ENCODE measurements around the gene POU2F3.

Gene POU2F3

DNA sequence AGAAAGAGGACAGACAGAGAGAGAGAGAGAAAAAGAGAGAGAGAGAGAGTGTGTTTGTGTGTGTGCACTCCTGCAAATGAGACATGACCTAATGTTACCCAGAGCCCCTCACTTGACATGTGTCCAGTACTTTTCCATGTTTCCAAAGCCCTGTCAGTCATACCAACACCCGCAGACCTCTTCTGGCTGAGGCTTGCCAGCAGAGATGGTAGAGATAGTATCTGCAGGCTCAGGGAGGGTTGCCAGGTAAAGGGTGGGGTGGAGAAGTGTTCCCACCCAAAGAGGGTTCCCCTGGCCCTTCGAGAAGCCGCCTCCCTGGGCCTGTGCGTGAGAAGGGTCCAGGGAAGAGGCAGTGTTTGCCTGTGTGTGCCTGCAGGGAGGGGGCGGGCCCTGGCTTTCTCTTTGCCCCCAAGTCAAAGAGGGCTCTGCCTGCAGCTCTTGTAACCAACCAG lies 40.7 kb downstream of the POU2F3 start:
- no peak for DNase-seq

DNA sequence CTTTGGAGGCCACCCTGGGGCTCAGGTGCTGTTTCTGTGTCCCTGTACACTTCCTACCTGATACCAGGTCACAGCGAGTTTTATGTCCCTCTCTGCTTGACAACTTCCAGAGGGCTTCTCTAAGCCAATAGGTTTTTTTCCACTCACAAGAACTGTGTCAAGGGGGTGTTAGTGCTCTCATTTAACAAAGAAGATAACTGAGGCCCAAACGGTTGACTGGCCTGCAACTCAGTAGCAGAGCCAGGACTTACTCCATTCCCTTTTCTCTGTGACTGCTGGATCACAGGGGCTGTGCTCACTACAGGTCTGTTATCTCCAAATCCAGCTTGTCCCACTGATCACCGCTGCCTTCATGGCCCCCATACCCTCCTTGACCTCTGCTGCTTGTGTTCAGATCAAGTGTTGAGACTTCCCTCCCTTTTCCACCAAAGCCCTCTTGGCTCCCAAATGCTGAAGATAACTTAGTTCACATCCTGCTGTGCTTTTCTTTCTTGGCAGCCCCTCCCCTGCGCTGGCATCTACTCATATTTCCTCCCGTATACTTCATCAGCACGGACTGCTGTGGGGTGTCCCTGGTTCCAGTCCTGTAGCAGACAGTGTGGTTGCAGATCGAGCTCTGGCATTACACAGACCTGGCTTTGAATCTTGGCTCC lies 41.3 kb downstream of the POU2F3 start:
- no peak for DNase-seq

DNA sequence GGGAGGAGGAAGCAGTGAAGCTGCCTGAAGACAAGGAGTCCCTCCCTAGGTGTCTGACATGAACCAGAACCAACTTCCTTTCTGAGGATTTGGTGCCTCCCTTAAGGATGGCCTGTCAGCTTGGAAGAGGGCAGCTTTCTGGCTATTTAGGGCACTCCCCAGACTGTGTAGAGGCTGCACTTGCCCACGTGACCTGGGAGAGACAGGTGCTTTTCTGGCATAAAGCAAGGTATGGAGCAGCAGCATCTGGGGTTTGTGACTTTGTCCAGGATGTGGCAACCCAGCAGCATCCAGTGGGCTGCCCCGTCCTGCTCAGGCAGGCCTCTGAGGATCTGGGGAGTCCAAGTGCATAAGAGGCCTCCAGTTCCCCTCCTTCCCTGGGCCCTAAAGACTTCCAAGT lies 43.2 kb downstream of the POU2F3 start:
- no peak for DNase-seq

DNA sequence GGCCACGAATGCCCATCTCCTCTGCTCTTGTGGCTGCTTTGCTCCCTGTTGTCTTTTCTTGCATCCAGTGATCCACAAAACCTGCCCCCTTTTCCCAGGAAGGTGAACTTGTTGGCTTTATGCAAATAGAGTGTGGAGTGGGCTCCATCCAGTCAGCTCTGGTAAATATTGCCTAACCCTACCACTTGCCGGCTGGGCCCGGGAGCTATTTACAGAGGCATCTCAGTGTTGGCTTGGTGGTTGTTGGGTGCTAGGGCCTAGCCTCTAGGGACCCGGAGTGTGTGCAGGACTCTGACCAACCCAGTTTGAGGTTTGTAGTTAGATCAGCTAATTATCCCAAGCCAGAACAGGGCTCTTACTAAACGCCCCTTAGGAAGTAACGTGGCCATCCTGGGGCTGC lies 44.3 kb downstream of the POU2F3 start:
- no peak for DNase-seq

DNA sequence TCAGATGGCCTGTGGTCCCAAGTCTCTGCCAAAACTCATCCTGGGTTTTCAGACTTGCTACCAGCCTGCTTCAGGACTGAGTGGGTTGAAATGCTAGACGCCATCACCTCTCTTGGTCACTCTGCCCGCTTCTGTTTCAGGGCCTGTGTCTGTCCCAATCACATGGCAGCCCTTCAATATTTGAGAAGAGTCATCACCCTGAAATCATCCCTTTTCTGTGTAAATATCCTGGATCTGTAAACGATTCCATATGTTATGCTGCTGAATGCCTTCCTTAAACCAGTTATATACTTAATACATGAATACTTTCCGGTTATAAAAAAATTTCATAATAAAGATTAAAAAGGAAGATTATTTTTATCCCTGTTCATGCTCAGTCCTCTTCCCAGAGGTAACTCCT lies 45.3 kb downstream of the POU2F3 start:
- no peak for DNase-seq

DNA sequence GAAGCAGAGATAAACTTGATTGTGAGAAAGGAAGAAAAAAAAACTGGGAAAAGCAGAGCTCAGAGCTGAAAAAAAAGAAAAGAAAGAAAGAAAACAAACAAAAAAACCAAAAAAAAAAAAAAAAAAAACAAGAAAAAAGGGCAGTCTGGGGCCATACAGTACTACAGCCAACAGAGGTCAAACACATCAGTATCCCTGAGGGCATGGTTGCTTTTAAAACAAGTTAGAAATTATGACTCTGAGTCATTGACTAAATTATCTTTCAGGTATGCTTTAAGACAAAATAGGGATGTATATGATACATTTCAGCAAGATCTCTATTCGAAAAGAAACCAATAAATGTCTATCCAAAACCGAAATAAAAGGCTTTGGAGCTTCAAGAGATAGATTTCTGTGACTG lies 48.1 kb downstream of the POU2F3 start:
- DNase-seq = no peak

DNA sequence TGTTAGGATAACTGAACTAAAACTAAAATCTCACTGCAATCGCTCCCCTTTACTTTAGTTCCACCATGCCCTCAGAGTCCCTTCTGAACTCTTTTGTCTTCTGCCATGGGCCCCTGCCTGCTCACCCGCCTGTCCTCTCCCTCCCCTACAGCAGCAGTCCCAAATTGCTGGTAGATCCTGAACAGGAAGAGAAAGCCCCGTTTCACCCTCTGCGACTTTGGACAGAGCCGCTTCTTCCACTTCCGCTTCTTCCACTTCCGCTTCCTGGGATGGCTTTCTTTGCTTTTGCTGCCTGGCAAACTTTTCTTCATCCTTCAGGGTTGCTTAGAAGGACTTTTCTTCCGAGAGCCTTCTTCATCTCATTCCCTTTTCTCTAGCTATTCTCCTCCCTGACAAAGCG lies 49.5 kb downstream of the POU2F3 start:
- no peak for DNase-seq

DNA sequence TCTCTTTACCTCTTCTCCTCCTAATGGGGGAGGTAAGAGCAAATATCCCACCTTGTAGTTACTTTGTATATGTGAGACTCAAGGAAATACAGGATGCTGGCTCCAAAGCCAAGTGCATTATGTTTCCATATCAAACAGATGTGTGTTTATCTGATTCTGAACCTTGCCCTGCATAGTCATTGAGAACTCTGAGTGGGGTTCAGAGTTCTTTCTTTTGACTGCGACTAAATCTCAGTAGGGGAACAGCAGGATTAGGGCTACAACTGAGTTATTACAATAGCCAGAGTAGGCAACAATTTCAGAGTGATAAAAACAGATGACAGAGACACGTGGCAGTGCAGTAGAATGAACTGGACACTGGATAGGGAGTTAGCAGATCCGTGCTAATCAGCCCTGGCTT lies 51.0 kb downstream of the POU2F3 start:
- DNase-seq = no peak

DNA sequence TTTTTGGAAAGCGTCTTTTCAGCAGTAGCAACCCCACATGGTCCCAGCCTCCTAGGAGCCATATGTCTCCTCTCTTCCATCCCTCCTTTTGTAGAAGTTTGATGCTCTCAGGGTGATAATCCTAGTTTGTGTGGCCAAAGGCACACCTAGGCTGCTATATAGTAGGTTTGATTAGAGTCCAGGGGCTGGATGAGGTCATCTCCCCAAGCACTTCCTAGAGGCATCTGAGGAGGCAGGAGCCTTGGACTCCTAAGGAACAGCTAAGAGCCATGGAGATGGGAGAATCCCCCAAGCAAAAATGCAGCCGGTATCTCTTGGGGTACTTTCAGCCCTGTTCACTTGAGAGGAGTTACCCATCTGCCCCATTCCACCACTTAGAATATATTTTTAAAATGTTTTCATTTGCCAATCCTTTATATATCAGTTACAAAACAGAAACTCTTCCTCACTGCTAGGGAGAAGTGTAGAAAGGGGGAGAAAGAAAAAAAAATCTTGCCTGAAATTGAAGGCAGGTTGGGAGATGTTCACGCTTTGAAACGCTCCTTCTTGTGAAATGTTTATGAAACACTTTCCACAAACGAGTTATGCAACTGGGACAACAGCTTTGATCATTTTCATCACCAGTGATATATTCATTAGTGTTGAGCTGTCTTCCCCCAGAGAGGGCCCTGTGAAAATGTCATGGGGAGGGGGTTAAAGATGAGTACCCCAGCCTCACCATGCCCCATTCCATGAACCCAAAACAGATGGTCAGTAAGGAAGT lies 53.3 kb downstream of the POU2F3 start:
- no peak for DNase-seq

DNA sequence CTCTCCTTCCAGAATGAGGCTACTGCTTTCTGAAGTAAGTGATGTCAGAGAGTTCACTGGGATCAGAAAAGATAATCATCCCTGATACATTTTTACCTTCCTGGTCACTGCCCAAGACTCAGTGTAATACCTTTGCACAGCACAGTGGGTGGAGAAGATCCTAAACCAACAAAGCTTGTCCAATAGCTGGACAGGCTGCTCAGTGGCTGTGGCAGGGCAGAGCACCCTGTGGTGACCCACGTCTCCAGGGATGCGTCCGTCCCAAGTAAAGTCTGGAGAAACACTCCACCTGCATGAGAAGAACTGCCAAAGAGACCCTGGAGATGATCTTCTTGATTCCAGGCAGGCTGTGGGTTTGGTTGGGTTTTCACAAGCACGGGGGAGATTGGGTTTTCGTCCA lies 54.2 kb downstream of the POU2F3 start:
- no peak for DNase-seq

DNA sequence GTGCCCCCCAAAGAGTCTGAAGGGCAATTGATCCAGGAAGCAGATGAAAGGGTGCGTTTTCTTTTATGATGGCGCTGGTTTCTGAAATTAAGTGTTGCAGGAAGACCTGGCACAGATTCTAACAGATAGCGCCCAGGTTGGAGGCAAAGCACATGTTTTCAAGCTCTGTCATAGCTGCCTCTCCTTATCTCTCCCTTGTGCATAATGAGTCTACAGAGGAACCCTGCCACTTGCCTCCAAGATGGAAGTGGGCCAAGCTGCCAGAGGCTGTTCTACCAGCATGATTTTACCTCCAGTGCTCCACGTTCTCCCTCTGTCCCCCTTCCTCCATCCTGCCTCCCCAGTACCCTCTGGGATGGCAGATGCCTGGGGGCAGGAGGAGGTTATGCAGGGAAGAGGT lies 55.2 kb downstream of the POU2F3 start:
- DNase-seq = no peak

DNA sequence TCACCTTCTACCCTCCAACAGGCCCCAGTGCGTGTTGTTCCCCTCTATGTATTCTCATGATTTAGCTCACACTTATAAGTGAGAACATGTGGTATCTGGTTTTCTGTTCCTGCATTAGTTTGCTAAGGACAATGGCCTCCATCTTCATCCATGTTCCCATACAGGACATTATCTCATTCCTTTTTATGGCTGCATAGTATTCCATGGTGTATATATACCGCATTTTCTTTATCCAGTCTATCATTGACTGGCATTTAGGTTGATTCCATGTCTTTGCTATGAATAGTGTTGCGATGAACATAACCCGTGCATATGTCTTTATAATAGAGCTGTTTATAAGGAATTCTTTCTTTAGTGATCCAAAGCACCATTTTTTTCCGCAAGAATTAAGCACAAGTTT lies 56.6 kb downstream of the POU2F3 start:
- no peak for DNase-seq

DNA sequence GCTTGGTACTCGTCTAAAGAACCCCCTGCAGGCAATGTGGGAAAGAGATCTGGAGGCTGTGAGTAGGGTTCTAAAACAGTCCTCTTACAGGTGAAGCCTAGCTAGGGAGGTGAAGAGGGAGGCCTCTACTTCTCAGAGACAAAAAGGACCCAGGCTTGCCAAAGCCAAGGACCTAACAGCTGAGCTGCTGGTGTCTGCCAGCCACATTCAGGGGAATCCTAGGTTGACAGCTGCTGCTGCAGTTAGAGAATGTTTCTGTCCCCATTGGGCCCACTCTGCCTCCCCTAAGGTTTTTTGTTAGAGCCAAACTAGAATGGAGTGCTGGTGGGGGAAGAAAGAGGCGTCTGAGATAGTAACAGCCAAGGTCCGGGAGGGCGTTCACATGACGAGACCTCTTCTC lies 58.5 kb downstream of the POU2F3 start:
- no peak for DNase-seq

DNA sequence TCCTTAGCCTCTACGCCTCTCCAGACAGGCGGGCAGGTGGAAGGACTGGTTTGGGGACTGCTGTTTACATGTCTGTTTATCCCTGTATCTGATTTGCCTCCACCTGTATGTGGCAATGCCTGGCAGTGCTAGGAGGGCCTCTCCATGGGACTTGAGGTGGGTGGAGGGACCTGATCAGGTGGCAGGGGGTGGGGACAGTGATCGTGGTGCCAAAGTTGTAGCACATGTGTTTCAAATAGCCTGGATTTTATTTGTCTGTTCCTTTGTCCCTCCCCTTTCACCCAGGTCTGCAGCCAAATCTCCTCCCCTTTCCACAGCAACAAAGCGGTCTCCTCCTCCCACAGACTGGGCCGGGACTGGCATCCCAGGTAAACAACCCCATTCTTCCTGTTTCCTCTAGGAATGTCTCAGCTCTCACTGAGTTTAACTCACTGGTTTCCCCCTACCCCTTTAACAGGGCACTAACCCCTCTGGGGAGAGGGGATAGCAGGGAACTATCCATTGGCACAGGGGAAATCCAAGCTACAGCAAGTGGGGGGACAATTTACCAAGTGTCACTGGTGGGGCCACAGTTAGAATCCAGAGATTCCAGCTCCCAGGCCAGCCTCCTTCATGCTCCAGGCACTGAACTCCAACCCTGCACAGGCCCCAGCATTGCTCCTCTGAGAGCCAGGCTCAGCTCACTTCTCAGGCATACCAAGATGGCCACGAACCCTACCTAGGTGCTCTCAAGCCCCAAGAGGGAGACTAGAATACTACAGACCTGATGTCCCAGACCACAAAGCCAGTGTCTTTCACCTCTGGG lies 62.3 kb downstream of the POU2F3 start:
- DNase-seq = no peak

DNA sequence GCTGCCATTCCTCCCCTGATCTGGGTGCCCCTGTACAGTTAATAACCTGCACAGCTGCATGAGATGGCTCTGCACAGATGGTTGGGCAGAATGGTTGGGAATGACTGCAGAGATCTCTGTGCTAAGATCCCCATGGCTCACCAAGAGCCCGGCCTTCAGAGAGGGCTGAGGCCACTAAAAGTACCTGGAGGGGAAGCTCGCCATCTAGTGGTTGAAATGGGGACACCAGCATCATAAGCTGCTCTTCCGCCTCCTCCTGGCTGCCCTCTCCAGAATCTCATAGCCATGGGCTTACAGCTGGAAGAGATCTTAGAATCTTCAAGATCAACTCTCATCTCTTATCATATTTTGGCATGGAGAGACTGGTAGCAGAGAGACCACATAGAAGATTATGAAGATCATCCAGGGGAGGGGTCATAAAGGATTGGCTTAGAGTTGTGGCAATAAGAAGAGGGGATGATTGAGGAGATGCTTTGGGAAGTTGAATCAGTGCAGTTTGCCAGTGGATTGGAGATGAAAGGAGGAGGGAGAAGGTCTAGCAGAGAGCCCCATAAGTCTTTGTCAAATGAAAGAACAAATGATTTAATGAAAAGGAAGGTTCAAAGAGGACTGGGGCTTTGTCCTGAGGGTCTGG lies 63.2 kb downstream of the POU2F3 start:
- peak in 26 of 56 donors; percentile 2 to 68 (median 18) for DNase-seq

DNA sequence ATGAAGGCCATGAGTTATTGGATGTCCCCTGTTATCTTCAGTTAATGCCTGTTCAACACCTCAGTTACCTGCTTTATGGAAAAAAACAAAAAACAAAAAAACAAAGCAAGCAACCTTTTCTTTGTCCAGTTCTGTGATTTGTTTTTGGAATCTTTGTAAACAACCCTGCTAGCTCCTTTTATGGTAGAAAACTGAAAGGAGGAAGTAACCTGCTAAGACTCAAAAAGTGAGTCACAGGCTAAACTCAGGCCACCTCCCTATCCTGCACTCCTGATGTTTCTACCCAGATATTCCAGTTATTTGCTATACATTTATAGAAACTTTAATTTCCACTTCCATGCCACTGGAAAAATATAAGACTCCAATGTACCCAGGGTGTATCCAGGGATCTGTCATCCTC lies 64.6 kb downstream of the POU2F3 start:
- no peak for DNase-seq

DNA sequence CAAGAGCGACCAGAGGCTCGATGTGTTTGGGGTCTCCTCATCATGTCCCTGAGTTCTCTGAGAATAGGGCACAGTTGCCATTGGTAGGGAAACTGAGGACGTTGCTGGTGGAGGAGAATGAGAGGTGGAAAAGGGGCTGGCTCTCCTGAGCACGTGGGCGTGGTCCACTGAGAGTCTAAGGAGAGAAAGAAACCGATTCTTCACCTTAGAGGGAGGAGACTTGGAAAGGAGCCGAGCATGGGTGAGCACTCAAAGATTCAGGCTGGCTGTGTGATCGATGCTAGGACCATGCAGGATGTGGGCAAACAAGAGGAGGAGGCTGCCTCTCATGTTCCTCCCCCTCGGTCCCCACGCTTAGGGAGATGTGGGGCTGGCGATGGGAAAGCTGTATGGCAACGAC lies 65.3 kb downstream of the POU2F3 start:
- DNase-seq = no peak

DNA sequence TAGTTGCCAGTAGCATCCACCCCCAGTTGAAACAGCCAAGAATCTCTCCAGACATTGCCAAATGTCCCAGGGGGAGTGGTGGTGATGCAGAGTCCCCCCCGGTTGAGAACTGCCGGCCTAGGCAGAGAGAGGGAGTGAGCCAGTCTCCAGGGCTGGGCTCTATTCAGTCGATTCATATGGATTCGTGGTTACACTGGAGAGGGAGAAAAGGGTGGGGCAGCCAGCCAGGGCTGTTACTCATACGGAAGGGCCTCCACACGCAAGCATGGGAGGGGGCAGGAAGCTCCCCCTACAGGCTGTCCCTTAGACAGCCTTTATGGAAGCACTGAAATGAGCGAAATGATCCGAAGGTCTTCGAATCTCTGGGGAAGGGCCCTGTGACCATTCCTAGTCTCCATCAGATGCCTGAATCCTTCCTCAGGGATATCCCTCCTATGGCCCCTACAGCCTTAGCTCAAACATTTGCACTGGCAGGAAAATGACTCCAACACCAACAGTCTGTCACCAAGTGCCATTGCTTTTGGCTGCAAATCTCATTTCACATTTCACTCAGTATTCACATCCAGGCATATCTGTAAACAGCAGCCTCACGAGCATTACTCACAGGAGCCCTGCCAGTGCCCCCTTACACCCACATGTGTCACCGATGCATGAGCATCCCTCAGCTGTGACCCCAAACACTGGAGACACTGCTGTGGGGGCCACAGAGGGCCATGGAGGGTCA lies 66.7 kb downstream of the POU2F3 start:
- peak in 1 of 56 donors; percentile 9 for DNase-seq

DNA sequence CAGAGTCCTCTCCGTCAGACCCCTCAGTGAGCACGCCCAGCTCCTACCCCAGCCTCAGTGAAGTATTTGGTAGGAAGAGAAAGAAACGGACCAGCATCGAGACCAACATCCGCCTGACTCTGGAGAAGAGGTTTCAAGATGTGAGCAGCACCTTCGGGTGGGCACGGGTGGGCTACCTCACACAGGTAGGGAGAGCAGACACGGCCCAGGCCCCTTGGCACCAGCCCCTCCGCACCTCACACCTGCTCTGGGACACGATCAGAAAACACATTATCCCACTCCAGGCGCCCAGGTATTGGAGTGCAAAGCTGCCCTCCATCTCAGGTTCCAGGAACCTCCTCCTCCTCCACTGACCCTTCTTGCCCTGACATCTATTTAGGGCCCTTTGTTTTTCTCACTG lies 67.5 kb downstream of the POU2F3 start:
- no peak for DNase-seq

DNA sequence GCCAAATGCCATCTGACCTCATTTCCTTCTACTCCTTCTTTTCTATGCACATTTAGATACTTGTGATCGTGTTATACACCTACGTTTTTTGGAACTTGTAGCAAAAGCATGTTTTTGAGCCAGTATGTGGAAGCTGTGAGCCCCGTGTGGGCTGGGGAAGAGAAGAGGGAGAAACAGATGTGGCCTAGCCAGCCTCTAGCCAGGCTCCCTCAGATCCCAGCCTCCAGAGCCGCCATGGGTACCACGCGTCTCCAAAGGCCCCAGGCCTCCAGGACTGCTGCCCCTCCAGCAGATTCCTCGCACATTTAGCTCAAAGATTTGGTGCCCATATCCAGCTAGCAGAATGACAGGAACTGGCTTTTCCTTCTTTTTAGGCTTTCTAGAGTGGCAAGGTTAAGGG lies 68.1 kb downstream of the POU2F3 start:
- DNase-seq = no peak

DNA sequence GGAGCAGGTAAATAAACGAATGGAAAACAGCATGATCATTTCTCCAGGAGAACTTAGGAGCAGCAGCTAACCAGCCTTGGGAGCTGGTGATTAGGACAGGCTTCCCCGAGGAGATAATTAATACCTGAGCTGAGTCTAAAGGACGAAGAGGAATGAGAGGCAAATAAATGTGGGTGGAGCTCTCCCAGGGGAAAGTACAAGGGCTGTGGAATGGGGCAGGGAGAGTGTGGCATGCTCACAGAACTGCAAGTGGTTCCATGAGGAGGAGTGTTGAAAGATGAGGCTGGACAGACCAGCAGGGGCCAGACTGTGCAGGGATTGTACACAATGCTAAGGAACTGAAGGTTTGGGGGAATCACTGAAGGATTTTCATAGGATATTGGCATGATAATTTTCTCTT lies 70.9 kb downstream of the POU2F3 start:
- DNase-seq = no peak
